Karpas-422 (cell line): ENCODE results near the gene TNFRSF8. TPM values are rescaled to one million over a fixed set of nuclear protein-coding genes. Genes with fewer than 3 reads are reported as not detected.
"Not testable (repeated sequence)": the region's sequence is repeated elsewhere in the genome, so short reads cannot be mapped to it uniquely, and the experiment has no call there.

Source experiments
- DNase-seq: peaks from one replicate; pipeline ENCODE4 v3.0.0-alpha.2; 2015
- H2AFZ ChIP-seq: fragments of 200-600 bp; sonication (generic); 2 replicates; pipeline ENCODE4 v1.6.1; 2014; ENCODE audit warnings: antibody characterized with exemption, low read length, mixed read lengths
- H3K27ac ChIP-seq: fragments of 200-600 bp; sonication (generic); 2 replicates; pipeline ENCODE4 v1.5.1; 2014; ENCODE audit warnings: mild to moderate bottlenecking, low read length, moderate library complexity
- H3K27me3 ChIP-seq: fragments of 200-600 bp; sonication (generic); 2 replicates; pipeline ENCODE4 v1.6.1; 2014; ENCODE audit warnings: low read length, mixed read lengths
- H3K36me3 ChIP-seq: fragments of 200-600 bp; sonication (generic); 2 replicates; pipeline ENCODE4 v1.6.1; 2014; ENCODE audit warnings: low read length, mixed read lengths; ENCODE audit not compliant: insufficient read depth
- H3K4me1 ChIP-seq: fragments of 200-600 bp; sonication (generic); 2 replicates; pipeline ENCODE4 v1.6.1; 2014; ENCODE audit warnings: mild to moderate bottlenecking, low read length, mixed read lengths
- H3K4me2 ChIP-seq: fragments of 200-600 bp; sonication (generic); 2 replicates; pipeline ENCODE4 v1.6.1; 2014; ENCODE audit warnings: low read length, low read depth, mild to moderate bottlenecking; ENCODE audit not compliant: poor library complexity, severe bottlenecking
- H3K4me3 ChIP-seq: fragments of 200-600 bp; sonication (generic); 2 replicates; pipeline ENCODE4 v1.5.1; 2014; ENCODE audit warnings: mild to moderate bottlenecking, antibody characterized with exemption, low read length, mixed read lengths
- H3K79me2 ChIP-seq: fragments of 200-600 bp; sonication (generic); 2 replicates; pipeline ENCODE4 v1.6.1; 2014; ENCODE audit warnings: mild to moderate bottlenecking, low read length, mixed read lengths
- H3K9ac ChIP-seq: fragments of 200-600 bp; sonication (generic); 2 replicates; pipeline ENCODE4 v1.6.0; 2014; ENCODE audit warnings: low read length
- H3K9me2 ChIP-seq: fragments of 200-600 bp; sonication (generic), shearing (Covaris generic); replicated peaks from 2 replicates; pipeline ENCODE4 v1.6.0; 2014; ENCODE audit warnings: mild to moderate bottlenecking, low read length, moderate library complexity; ENCODE audit not compliant: insufficient read depth
- H3K9me3 ChIP-seq: fragments of 300-700, 200-600 bp; sonication (generic); 2 replicates; pipeline ENCODE4 v1.6.1; 2014; ENCODE audit warnings: low read length, mixed read lengths
- H4K20me1 ChIP-seq: fragments of 200-600 bp; sonication (generic); 2 replicates; pipeline ENCODE4 v1.6.1; 2014; ENCODE audit warnings: mild to moderate bottlenecking, antibody characterized with exemption, low read length, low read depth; ENCODE audit not compliant: insufficient read depth
- total RNA-seq: library from RNA; depleted of rRNA; stranded (reverse); fragments of >200 nt; shearing (Covaris generic); gene quantifications from 2 replicates; pipeline ENCODE4 v1.2.3, GENCODE V29; 2014; ENCODE audit warnings: low replicate concordance

The TNFRSF8 gene
- total RNA-seq, 1 experiment from 2014 or later = not detected

- H3K36me3 ChIP-seq, DNase-seq, H3K27ac ChIP-seq, H3K9me2 ChIP-seq, H3K9ac ChIP-seq, H3K9me3 ChIP-seq, H3K4me3 ChIP-seq, H3K79me2 ChIP-seq, H4K20me1 ChIP-seq, H2AFZ ChIP-seq, H3K27me3 ChIP-seq, H3K4me2 ChIP-seq: not testable (repeated sequence)
- H3K4me1 ChIP-seq = peaks cover 16% of the 10 kb centered on the region
These were observed 18.8 kb upstream of the TNFRSF8 start for GRCh38 chr1:12044187-12044877.

GRCh38 chr1:12046749-12047119 is 16.4 kb upstream of the TNFRSF8 start:
- Histone ChIP-seq H4K20me1 (no peaks in the 10 kb centered on the region), H3K79me2 (no peaks in the 10 kb centered on the region), H3K4me1 (peaks cover under 1% of the 10 kb centered on the region), H3K9ac (no peak overlapping the region), H3K4me3 (no peak overlapping the region), H3K36me3 (no peaks in the 10 kb centered on the region), H3K9me3 (no peaks in the 10 kb centered on the region), H3K4me2 (no peak overlapping the region), H3K9me2 (no peaks in the 10 kb centered on the region), H3K27ac (no peak overlapping the region), H2AFZ (no peak overlapping the region), H3K27me3 (no peaks in the 10 kb centered on the region)
- no peak for DNase-seq

GRCh38 chr1:12047120-12047876 is 15.8 kb upstream of the TNFRSF8 start:
- H4K20me1 ChIP-seq = no peaks in the 10 kb centered on the region
- no peaks in the 10 kb centered on the region for H3K27me3 ChIP-seq
- H3K9me2 ChIP-seq = no peaks in the 10 kb centered on the region
- H3K4me3 ChIP-seq = no peak overlapping the region
- H3K4me2 ChIP-seq = no peak overlapping the region
- no peaks in the 10 kb centered on the region for H3K79me2 ChIP-seq
- peaks cover 6% of the 10 kb centered on the region for H3K4me1 ChIP-seq
- no peaks in the 10 kb centered on the region for H3K36me3 ChIP-seq
- no peak for DNase-seq
- no peak overlapping the region for H2AFZ ChIP-seq
- no peak overlapping the region for H3K9ac ChIP-seq
- no peak overlapping the region for H3K27ac ChIP-seq
- no peaks in the 10 kb centered on the region for H3K9me3 ChIP-seq

- Histone ChIP-seq H3K36me3 (no peaks in the 10 kb centered on the region), H3K9me3 (no peaks in the 10 kb centered on the region), H3K79me2 (no peaks in the 10 kb centered on the region), H3K4me1 (peaks cover 7% of the 10 kb centered on the region), H2AFZ (no peak overlapping the region), H3K27me3 (no peaks in the 10 kb centered on the region), H3K9ac (no peak overlapping the region), H4K20me1 (no peaks in the 10 kb centered on the region), H3K4me3 (no peak overlapping the region), H3K4me2 (no peak overlapping the region), H3K27ac (no peak overlapping the region), H3K9me2 (no peaks in the 10 kb centered on the region)
- DNase-seq = no peak
These were observed 14.7 kb upstream of the TNFRSF8 start for GRCh38 chr1:12048372-12048771.

- Histone ChIP-seq H2AFZ (no peak overlapping the region), H3K9me2 (no peaks in the 10 kb centered on the region), H3K9ac (no peak overlapping the region), H3K9me3 (no peaks in the 10 kb centered on the region), H3K4me3 (no peak overlapping the region), H3K4me1 (peaks cover 7% of the 10 kb centered on the region), H3K36me3 (no peaks in the 10 kb centered on the region), H4K20me1 (no peaks in the 10 kb centered on the region), H3K27ac (no peak overlapping the region), H3K4me2 (no peak overlapping the region), H3K27me3 (no peaks in the 10 kb centered on the region), H3K79me2 (no peaks in the 10 kb centered on the region)
- peak; percentile 55 for DNase-seq
These were observed 13.5 kb upstream of the TNFRSF8 start for GRCh38 chr1:12049616-12050015.

- Histone ChIP-seq H3K4me1 (peaks cover 7% of the 10 kb centered on the region), H3K4me3 (no peak overlapping the region), H4K20me1 (no peaks in the 10 kb centered on the region), H3K4me2 (no peak overlapping the region), H3K79me2 (no peaks in the 10 kb centered on the region), H3K9me2 (no peaks in the 10 kb centered on the region), H2AFZ (no peak overlapping the region), H3K27ac (no peak overlapping the region), H3K36me3 (no peaks in the 10 kb centered on the region), H3K9me3 (no peaks in the 10 kb centered on the region), H3K9ac (no peak overlapping the region), H3K27me3 (no peaks in the 10 kb centered on the region)
- no peak for DNase-seq
These were observed 11.7 kb upstream of the TNFRSF8 start for GRCh38 chr1:12051361-12051760.

GRCh38 chr1:12052008-12052573 is 11.0 kb upstream of the TNFRSF8 start:
- no peaks in the 10 kb centered on the region for H3K79me2 ChIP-seq
- no peak overlapping the region for H3K9ac ChIP-seq
- H3K27ac ChIP-seq = no peak overlapping the region
- peaks cover 7% of the 10 kb centered on the region for H3K4me1 ChIP-seq
- H3K9me2 ChIP-seq = no peaks in the 10 kb centered on the region
- no peak overlapping the region for H2AFZ ChIP-seq
- H3K4me2 ChIP-seq = no peak overlapping the region
- no peak for DNase-seq
- no peaks in the 10 kb centered on the region for H4K20me1 ChIP-seq
- H3K27me3 ChIP-seq = no peaks in the 10 kb centered on the region
- no peak overlapping the region for H3K4me3 ChIP-seq
- H3K36me3 ChIP-seq = no peaks in the 10 kb centered on the region
- no peaks in the 10 kb centered on the region for H3K9me3 ChIP-seq

GRCh38 chr1:12052997-12053686 is 10.0 kb upstream of the TNFRSF8 start:
- Histone ChIP-seq H3K27ac (no peak overlapping the region), H3K4me3 (no peak overlapping the region), H2AFZ (no peak overlapping the region), H3K9me2 (no peaks in the 10 kb centered on the region), H3K27me3 (no peaks in the 10 kb centered on the region), H3K36me3 (no peaks in the 10 kb centered on the region), H3K4me2 (no peak overlapping the region), H3K79me2 (no peaks in the 10 kb centered on the region), H4K20me1 (no peaks in the 10 kb centered on the region), H3K9ac (no peak overlapping the region), H3K9me3 (no peaks in the 10 kb centered on the region), H3K4me1 (peaks cover 7% of the 10 kb centered on the region)
- DNase-seq = no peak
